ENCODE results near the gene EFNA5.

EFNA5 gene

GRCh38 chr5:107469485-107470294, 201.0 kb downstream of the EFNA5 start:
- H3K4me1 Mint-ChIP-seq (ENCODE audit: low read depth in 2 of 2), result peaks cover 26 to 59% of the 10 kb centered on the region in 2 donors
- peak overlapping the region; percentile 26 to 56 for H3K4me3 Mint-ChIP-seq
- H3K27ac Mint-ChIP-seq, result peak overlapping the region; percentile 81 to 94
- H3K27me3 Mint-ChIP-seq, result no peaks in the 10 kb centered on the region
- H3K36me3 Mint-ChIP-seq (ENCODE audit: insufficient read depth), result peaks cover 4% of the 10 kb centered on the region
- DNase-seq (peak in 1 of 3 experiments; percentile 21), ATAC-seq (replicated peaks) (peak; percentile 57)
- no peaks in the 10 kb centered on the region for H3K9me3 Mint-ChIP-seq

GRCh38 chr5:107469064-107469463, 201.7 kb downstream of the EFNA5 start:
- Mint-ChIP-seq H3K27me3 (no peaks in the 10 kb centered on the region), H3K4me1 (ENCODE audit: low read depth in 2 of 2) (peaks cover 28 to 60% of the 10 kb centered on the region in 2 donors), H3K4me3 (peak overlapping the region; percentile 26 to 56), H3K27ac (peak overlapping the region; percentile 81 to 94), H3K36me3 (ENCODE audit: insufficient read depth) (peaks cover 4% of the 10 kb centered on the region), H3K9me3 (no peaks in the 10 kb centered on the region)
- DNase-seq (no peak), ATAC-seq (replicated peaks) (no peak)

GRCh38 chr5:107468276-107468675, 202.5 kb downstream of the EFNA5 start:
- Mint-ChIP-seq H3K4me1 (ENCODE audit: low read depth in 2 of 2) (peaks cover 28 to 58% of the 10 kb centered on the region in 2 donors), H3K27ac (peak overlapping the region in 1 of 2 donors; percentile 94), H3K36me3 (ENCODE audit: insufficient read depth) (peaks cover 4% of the 10 kb centered on the region), H3K27me3 (no peaks in the 10 kb centered on the region), H3K4me3 (no peak overlapping the region), H3K9me3 (no peaks in the 10 kb centered on the region)
- ATAC-seq (replicated peaks), result no peak
- no peak for DNase-seq

GRCh38 chr5:107467137-107467932, 203.4 kb downstream of the EFNA5 start:
- ATAC-seq (replicated peaks), result peak; percentile 71
- H3K4me1 Mint-ChIP-seq (ENCODE audit: low read depth in 2 of 2), result peaks cover 21 to 48% of the 10 kb centered on the region in 2 donors
- H3K36me3 Mint-ChIP-seq (ENCODE audit: insufficient read depth), result peaks cover 4% of the 10 kb centered on the region
- H3K4me3 Mint-ChIP-seq, result peak overlapping the region; percentile 25 to 57
- no peaks in the 10 kb centered on the region for H3K9me3 Mint-ChIP-seq
- H3K27ac Mint-ChIP-seq, result peak overlapping the region; percentile 55 to 94
- DNase-seq, result peak in 1 of 3 experiments; percentile 17
- no peaks in the 10 kb centered on the region for H3K27me3 Mint-ChIP-seq

GRCh38 chr5:107466233-107466769, 204.4 kb downstream of the EFNA5 start:
- no peak for ATAC-seq (replicated peaks)
- peaks cover 4% of the 10 kb centered on the region for H3K36me3 Mint-ChIP-seq (ENCODE audit: insufficient read depth)
- H3K4me1 Mint-ChIP-seq (ENCODE audit: low read depth in 2 of 2), result peaks cover 21 to 48% of the 10 kb centered on the region in 2 donors
- no peak for DNase-seq
- H3K27me3 Mint-ChIP-seq, result no peaks in the 10 kb centered on the region
- H3K4me3 Mint-ChIP-seq, result no peak overlapping the region
- H3K27ac Mint-ChIP-seq, result peak overlapping the region in 1 of 2 donors; percentile 94
- no peaks in the 10 kb centered on the region for H3K9me3 Mint-ChIP-seq

GRCh38 chr5:107464876-107465275, 205.9 kb downstream of the EFNA5 start:
- H3K4me1 Mint-ChIP-seq (ENCODE audit: low read depth in 2 of 2), result peaks cover 21 to 48% of the 10 kb centered on the region in 2 donors
- ATAC-seq (replicated peaks) (no peak), DNase-seq (no peak)
- peak overlapping the region; percentile 23 to 86 for H3K27ac Mint-ChIP-seq
- no peak overlapping the region for H3K4me3 Mint-ChIP-seq
- no peaks in the 10 kb centered on the region for H3K27me3 Mint-ChIP-seq
- peaks cover 4% of the 10 kb centered on the region for H3K36me3 Mint-ChIP-seq (ENCODE audit: insufficient read depth)
- no peaks in the 10 kb centered on the region for H3K9me3 Mint-ChIP-seq

- ATAC-seq (replicated peaks) (no peak), DNase-seq (no peak)
- H3K4me1 Mint-ChIP-seq (ENCODE audit: low read depth in 2 of 2), result peaks cover 17 to 44% of the 10 kb centered on the region in 2 donors
- peak overlapping the region; percentile 23 to 86 for H3K27ac Mint-ChIP-seq
- H3K4me3 Mint-ChIP-seq, result peak overlapping the region in 1 of 2 donors; percentile 16
- H3K9me3 Mint-ChIP-seq, result no peaks in the 10 kb centered on the region
- no peaks in the 10 kb centered on the region for H3K27me3 Mint-ChIP-seq
- peaks cover 2% of the 10 kb centered on the region for H3K36me3 Mint-ChIP-seq (ENCODE audit: insufficient read depth)
Observed at GRCh38 chr5:107464416-107464815, 206.3 kb downstream of the EFNA5 start.

- Mint-ChIP-seq H3K4me3 (no peak overlapping the region), H3K36me3 (ENCODE audit: insufficient read depth) (no peaks in the 10 kb centered on the region), H3K27ac (peak overlapping the region; percentile 23 to 86), H3K4me1 (ENCODE audit: low read depth in 2 of 2) (peaks cover 12 to 37% of the 10 kb centered on the region in 2 donors), H3K27me3 (no peaks in the 10 kb centered on the region), H3K9me3 (no peaks in the 10 kb centered on the region)
- ATAC-seq (replicated peaks) (no peak), DNase-seq (no peak)
Observed at GRCh38 chr5:107463731-107464130, 207.0 kb downstream of the EFNA5 start.

- Mint-ChIP-seq H3K4me3 (no peak overlapping the region), H3K36me3 (ENCODE audit: insufficient read depth) (no peaks in the 10 kb centered on the region), H3K4me1 (ENCODE audit: low read depth in 2 of 2) (peaks cover 9 to 26% of the 10 kb centered on the region in 2 donors), H3K9me3 (no peaks in the 10 kb centered on the region), H3K27ac (peak overlapping the region in 1 of 2 donors; percentile 59), H3K27me3 (no peaks in the 10 kb centered on the region)
- ATAC-seq (replicated peaks), result no peak
- DNase-seq, result no peak
Observed at GRCh38 chr5:107461770-107462169, 209.0 kb downstream of the EFNA5 start.

- no peaks in the 10 kb centered on the region for H3K36me3 Mint-ChIP-seq (ENCODE audit: insufficient read depth)
- peaks cover 9 to 32% of the 10 kb centered on the region in 2 donors for H3K4me1 Mint-ChIP-seq (ENCODE audit: low read depth in 2 of 2)
- H3K4me3 Mint-ChIP-seq, result no peak overlapping the region
- peak overlapping the region in 1 of 2 donors; percentile 59 for H3K27ac Mint-ChIP-seq
- DNase-seq, result no peak
- no peaks in the 10 kb centered on the region for H3K9me3 Mint-ChIP-seq
- ATAC-seq (replicated peaks), result no peak
- H3K27me3 Mint-ChIP-seq, result no peaks in the 10 kb centered on the region
Observed at GRCh38 chr5:107460789-107461188, 209.9 kb downstream of the EFNA5 start.

GRCh38 chr5:107459605-107460004, 211.1 kb downstream of the EFNA5 start:
- H3K4me3 Mint-ChIP-seq, result no peak overlapping the region
- ATAC-seq (replicated peaks) (no peak), DNase-seq (no peak)
- H3K4me1 Mint-ChIP-seq (ENCODE audit: low read depth in 2 of 2), result peaks cover 5 to 25% of the 10 kb centered on the region in 2 donors
- no peaks in the 10 kb centered on the region for H3K36me3 Mint-ChIP-seq (ENCODE audit: insufficient read depth)
- H3K27me3 Mint-ChIP-seq, result no peaks in the 10 kb centered on the region
- H3K9me3 Mint-ChIP-seq, result no peaks in the 10 kb centered on the region
- peak overlapping the region in 1 of 2 donors; percentile 59 for H3K27ac Mint-ChIP-seq

- Mint-ChIP-seq H3K27ac (no peak overlapping the region), H3K9me3 (no peaks in the 10 kb centered on the region), H3K27me3 (no peaks in the 10 kb centered on the region)
Observed at GRCh38 chr5:107458322-107458721, 212.4 kb downstream of the EFNA5 start.

GRCh38 chr5:107457881-107458280, 212.9 kb downstream of the EFNA5 start:
- Mint-ChIP-seq H3K4me3 (no peak overlapping the region), H3K36me3 (ENCODE audit: insufficient read depth) (no peaks in the 10 kb centered on the region), H3K27me3 (no peaks in the 10 kb centered on the region), H3K4me1 (ENCODE audit: low read depth in 2 of 2) (peaks cover 2 to 17% of the 10 kb centered on the region in 2 donors), H3K27ac (no peak overlapping the region), H3K9me3 (no peaks in the 10 kb centered on the region)
- DNase-seq, result no peak
- ATAC-seq (replicated peaks), result no peak

More at GRCh38 chr5:107458322-107458721, 212.4 kb downstream of the EFNA5 start:
- no peak for DNase-seq
- Mint-ChIP-seq H3K36me3 (ENCODE audit: insufficient read depth) (no peaks in the 10 kb centered on the region), H3K4me1 (ENCODE audit: low read depth in 2 of 2) (peaks cover 2 to 17% of the 10 kb centered on the region in 2 donors), H3K4me3 (no peak overlapping the region)
- ATAC-seq (replicated peaks), result no peak
